Measurements from ENCODE around the gene PAK5. TPM values are rescaled to one million over a fixed set of nuclear protein-coding genes. Genes with fewer than 3 reads are reported as not detected.
A peak's percentile ranks its signal among the peaks of the same experiment; 100 is the strongest.

The PAK5 gene
- total and polyA plus RNA-seq, 3 experiments from 2014 or later, result not detected

DNA sequence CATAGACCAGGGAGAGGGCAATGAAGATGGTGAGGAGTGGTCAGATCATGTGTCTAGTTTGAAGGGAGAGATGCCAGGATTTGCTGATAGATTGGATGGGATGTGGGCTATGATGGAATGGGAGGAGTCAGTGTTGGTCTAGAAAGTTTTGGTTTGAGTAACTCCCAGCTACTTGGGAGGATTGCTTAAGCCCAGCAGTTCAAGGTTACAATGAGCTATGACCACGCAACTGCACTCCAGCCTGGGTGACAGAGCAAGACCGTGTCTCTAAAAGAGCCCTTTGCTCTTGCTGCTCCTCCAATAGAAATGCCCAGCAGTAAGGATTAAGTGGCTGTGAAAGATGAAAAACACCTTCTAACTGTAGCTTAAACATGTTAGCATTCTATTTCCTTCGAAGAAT is 342.7 kb downstream of the PAK5 start:
- CTCF ChIA-PET, result no interaction called here
- no peak for DNase-seq
- no peak overlapping the region for H3K27ac Mint-ChIP-seq
- H3K36me3 ChIP-seq (ENCODE audit: insufficient read depth, low read length), result no peaks in the 10 kb centered on the region
- H3K36me3 Mint-ChIP-seq, result no peaks in the 10 kb centered on the region
- no peak overlapping the region for H3K4me3 Mint-ChIP-seq
- H3K4me3 ChIP-seq (ENCODE audit: low read length), result no peak overlapping the region
- peaks cover 0 to 18% (median 6%) of the 10 kb centered on the region in 5 donors for H3K9me3 Mint-ChIP-seq
- POLR2A ChIA-PET, result no interaction called here
- H3K27me3 ChIP-seq (ENCODE audit: insufficient read depth, low read length, poor library complexity, severe bottlenecking), result no peaks in the 10 kb centered on the region
- H3K27ac ChIP-seq (ENCODE audit: low read depth, low read length), result no peak overlapping the region
- H3K9me3 ChIP-seq (ENCODE audit: low read length), result no peaks in the 10 kb centered on the region
- H3K4me1 Mint-ChIP-seq, result no peaks in the 10 kb centered on the region
- no peaks in the 10 kb centered on the region for H3K4me1 ChIP-seq (ENCODE audit: insufficient read depth, low read length)
- H3K27me3 Mint-ChIP-seq, result no peaks in the 10 kb centered on the region

DNA sequence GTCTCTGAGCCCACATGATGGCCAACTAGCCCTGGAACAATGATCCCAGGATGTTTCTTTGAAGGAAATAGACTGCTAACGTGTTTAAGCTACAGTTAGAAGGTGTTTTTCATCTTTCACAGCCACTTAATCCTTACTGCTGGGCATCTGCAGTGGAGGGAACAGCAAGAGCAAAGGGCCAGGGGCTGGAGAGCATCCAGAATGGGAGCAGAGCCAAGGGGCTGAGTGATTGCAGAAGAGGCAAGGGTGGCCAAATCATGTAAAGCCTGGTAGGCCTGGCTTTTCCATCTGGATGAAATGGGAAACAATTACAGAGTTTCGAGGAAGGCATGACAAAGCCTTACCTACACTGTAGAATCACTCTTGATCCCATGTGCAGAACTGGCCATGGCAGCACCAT is 343.2 kb downstream of the PAK5 start:
- Mint-ChIP-seq H3K4me3 (peak overlapping the region in 1 of 7 donors; percentile 55), H3K36me3 (no peaks in the 10 kb centered on the region), H3K9me3 (peaks cover 0 to 18% (median 8%) of the 10 kb centered on the region in 5 donors), H3K27ac (no peak overlapping the region), H3K4me1 (no peaks in the 10 kb centered on the region), H3K27me3 (no peaks in the 10 kb centered on the region)
- H3K36me3 ChIP-seq (ENCODE audit: insufficient read depth, low read length), result no peaks in the 10 kb centered on the region
- ChIA-PET CTCF (no interaction called here), POLR2A (no interaction called here)
- no peak overlapping the region for H3K4me3 ChIP-seq (ENCODE audit: low read length)
- no peaks in the 10 kb centered on the region for H3K4me1 ChIP-seq (ENCODE audit: insufficient read depth, low read length)
- DNase-seq, result no peak
- no peaks in the 10 kb centered on the region for H3K9me3 ChIP-seq (ENCODE audit: low read length)
- H3K27ac ChIP-seq (ENCODE audit: low read depth, low read length), result no peak overlapping the region
- no peaks in the 10 kb centered on the region for H3K27me3 ChIP-seq (ENCODE audit: insufficient read depth, low read length, poor library complexity, severe bottlenecking)

DNA sequence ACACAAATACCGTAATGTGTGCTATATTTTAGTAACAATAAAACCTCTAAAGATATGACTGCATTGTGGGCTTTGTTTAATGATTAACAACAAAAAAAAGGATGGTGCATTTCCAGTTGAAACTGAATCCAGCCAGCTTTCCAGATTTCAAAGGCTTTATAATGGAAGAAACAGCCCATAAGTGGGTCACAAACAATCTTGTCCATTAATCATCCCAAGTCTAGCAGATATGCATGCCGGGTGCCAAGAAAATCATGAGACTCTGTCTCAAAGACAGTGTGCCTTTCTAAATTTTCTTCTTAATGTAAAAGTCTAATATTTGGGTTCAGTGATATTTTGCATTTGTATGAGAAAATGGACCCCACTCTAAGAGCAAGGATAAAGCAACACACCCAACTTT is 345.1 kb downstream of the PAK5 start:
- no peaks in the 10 kb centered on the region for H3K4me1 Mint-ChIP-seq
- no peak overlapping the region for H3K27ac ChIP-seq (ENCODE audit: low read depth, low read length)
- H3K36me3 Mint-ChIP-seq, result no peaks in the 10 kb centered on the region
- no peaks in the 10 kb centered on the region for H3K4me1 ChIP-seq (ENCODE audit: insufficient read depth, low read length)
- DNase-seq, result no peak
- H3K9me3 ChIP-seq (ENCODE audit: low read length), result no peaks in the 10 kb centered on the region
- no peak overlapping the region for H3K4me3 Mint-ChIP-seq
- no peaks in the 10 kb centered on the region for H3K27me3 ChIP-seq (ENCODE audit: insufficient read depth, low read length, poor library complexity, severe bottlenecking)
- no peaks in the 10 kb centered on the region for H3K36me3 ChIP-seq (ENCODE audit: insufficient read depth, low read length)
- H3K27ac Mint-ChIP-seq, result no peak overlapping the region
- H3K27me3 Mint-ChIP-seq, result no peaks in the 10 kb centered on the region
- H3K9me3 Mint-ChIP-seq, result peaks cover 0 to 18% (median 9%) of the 10 kb centered on the region in 5 donors
- POLR2A ChIA-PET, result no interaction called here
- no peak overlapping the region for H3K4me3 ChIP-seq (ENCODE audit: low read length)
- CTCF ChIA-PET, result no interaction called here

DNA sequence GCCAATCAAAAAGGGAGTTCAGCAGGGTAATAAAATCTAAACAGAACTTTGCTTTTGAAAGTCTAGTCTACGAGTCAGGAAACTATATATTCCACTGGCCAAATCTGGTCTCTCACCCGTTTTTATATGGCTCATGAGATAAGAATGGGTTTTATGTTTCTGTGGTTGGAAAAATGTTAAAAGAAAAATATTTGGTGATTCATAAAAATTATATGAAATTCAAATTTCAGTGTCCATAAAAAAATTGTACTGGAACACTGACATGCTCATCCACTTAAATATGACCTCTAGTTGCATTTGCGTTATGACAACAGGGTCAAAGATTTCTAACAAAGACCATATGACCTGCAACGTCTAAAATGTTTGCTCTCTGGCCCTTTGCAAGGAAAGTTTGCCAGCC is 346.8 kb downstream of the PAK5 start:
- no peaks in the 10 kb centered on the region for H3K4me1 Mint-ChIP-seq
- no peaks in the 10 kb centered on the region for H3K27me3 ChIP-seq (ENCODE audit: insufficient read depth, low read length, poor library complexity, severe bottlenecking)
- H3K27ac Mint-ChIP-seq, result no peak overlapping the region
- no peaks in the 10 kb centered on the region for H3K9me3 ChIP-seq (ENCODE audit: low read length)
- ChIA-PET CTCF (no interaction called here), POLR2A (no interaction called here)
- no peak overlapping the region for H3K4me3 Mint-ChIP-seq
- no peaks in the 10 kb centered on the region for H3K27me3 Mint-ChIP-seq
- no peak overlapping the region for H3K27ac ChIP-seq (ENCODE audit: low read depth, low read length)
- no peaks in the 10 kb centered on the region for H3K4me1 ChIP-seq (ENCODE audit: insufficient read depth, low read length)
- no peaks in the 10 kb centered on the region for H3K36me3 Mint-ChIP-seq
- no peaks in the 10 kb centered on the region for H3K36me3 ChIP-seq (ENCODE audit: insufficient read depth, low read length)
- no peak overlapping the region for H3K4me3 ChIP-seq (ENCODE audit: low read length)
- DNase-seq, result no peak
- H3K9me3 Mint-ChIP-seq, result peaks cover 0 to 16% (median 9%) of the 10 kb centered on the region in 5 donors

DNA sequence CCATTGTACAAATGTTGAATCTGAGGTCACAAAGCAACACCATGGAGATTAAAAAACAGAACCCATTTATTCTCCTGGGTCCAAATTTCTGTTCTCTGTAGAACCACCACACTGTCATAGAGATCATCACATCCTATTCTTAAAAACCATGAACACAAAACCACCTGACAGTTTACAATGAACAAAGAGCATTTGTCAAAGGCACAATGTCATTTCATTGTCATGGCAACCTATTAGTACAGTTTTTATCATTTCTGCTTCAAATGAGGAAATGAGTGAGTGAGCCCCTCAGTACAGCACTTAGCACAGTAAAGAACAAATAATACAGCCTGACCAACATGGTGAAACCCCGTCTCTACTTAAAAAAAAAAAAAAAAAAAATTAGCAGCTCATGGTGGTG is 347.6 kb downstream of the PAK5 start:
- DNase-seq, result no peak
- H3K36me3 Mint-ChIP-seq, result no peaks in the 10 kb centered on the region
- H3K4me1 Mint-ChIP-seq, result no peaks in the 10 kb centered on the region
- no peak overlapping the region for H3K27ac Mint-ChIP-seq
- peaks cover 0 to 16% (median 9%) of the 10 kb centered on the region in 5 donors for H3K9me3 Mint-ChIP-seq
- H3K9me3 ChIP-seq (ENCODE audit: low read length), result no peaks in the 10 kb centered on the region
- H3K4me1 ChIP-seq (ENCODE audit: insufficient read depth, low read length), result no peaks in the 10 kb centered on the region
- H3K27ac ChIP-seq (ENCODE audit: low read depth, low read length), result no peak overlapping the region
- no peaks in the 10 kb centered on the region for H3K27me3 ChIP-seq (ENCODE audit: insufficient read depth, low read length, poor library complexity, severe bottlenecking)
- ChIA-PET CTCF (no interaction called here), POLR2A (no interaction called here)
- H3K4me3 Mint-ChIP-seq, result no peak overlapping the region
- H3K27me3 Mint-ChIP-seq, result no peaks in the 10 kb centered on the region
- no peaks in the 10 kb centered on the region for H3K36me3 ChIP-seq (ENCODE audit: insufficient read depth, low read length)
- H3K4me3 ChIP-seq (ENCODE audit: low read length), result no peak overlapping the region

DNA sequence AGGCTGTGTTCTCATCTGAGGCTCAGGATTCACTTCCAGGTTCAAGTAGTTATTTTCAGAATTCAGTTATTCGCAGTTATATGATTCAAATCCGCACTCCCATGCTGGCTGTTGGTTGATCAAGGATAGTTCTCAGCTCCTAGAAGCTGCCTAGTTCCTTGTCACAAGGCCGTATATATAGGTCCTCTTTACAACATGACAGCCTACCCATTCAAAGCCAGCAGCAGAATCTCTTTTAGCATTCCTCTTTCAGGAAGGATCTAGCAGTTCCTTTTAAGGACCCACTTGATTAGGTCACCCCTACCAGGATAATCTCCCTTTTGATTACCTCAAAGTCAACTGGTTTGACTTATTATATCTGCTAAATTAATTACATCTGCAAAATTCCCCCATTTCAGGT is 348.2 kb downstream of the PAK5 start:
- Histone ChIP-seq H3K4me3 (ENCODE audit: low read length) (no peak overlapping the region), H3K27ac (ENCODE audit: low read depth, low read length) (no peak overlapping the region), H3K4me1 (ENCODE audit: insufficient read depth, low read length) (no peaks in the 10 kb centered on the region), H3K27me3 (ENCODE audit: insufficient read depth, low read length, poor library complexity, severe bottlenecking) (no peaks in the 10 kb centered on the region), H3K36me3 (ENCODE audit: insufficient read depth, low read length) (no peaks in the 10 kb centered on the region), H3K9me3 (ENCODE audit: low read length) (no peaks in the 10 kb centered on the region)
- H3K9me3 Mint-ChIP-seq, result peaks cover 0 to 13% (median 9%) of the 10 kb centered on the region in 5 donors
- no peaks in the 10 kb centered on the region for H3K27me3 Mint-ChIP-seq
- ChIA-PET CTCF (no interaction called here), POLR2A (no interaction called here)
- H3K4me1 Mint-ChIP-seq, result no peaks in the 10 kb centered on the region
- no peaks in the 10 kb centered on the region for H3K36me3 Mint-ChIP-seq
- DNase-seq, result no peak
- no peak overlapping the region for H3K27ac Mint-ChIP-seq
- H3K4me3 Mint-ChIP-seq, result no peak overlapping the region

DNA sequence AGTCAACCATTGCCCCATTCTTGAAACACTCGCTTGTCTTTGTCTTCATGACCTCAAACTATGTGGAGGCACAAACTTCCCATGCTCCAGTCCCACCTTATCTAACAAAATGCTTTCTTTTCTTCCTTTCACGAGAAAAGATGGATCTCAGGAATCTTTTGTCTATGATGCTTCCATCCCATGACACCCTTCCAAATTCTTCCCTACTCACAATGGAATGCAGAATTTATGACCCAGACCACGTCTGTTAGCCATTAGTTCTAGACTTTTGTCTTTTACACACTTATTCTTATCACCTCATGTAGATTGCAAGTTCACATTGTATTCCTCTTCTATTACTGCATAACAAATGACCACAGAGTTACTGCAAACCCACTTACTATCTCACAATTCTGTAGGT is 348.7 kb downstream of the PAK5 start:
- no peaks in the 10 kb centered on the region for H3K4me1 Mint-ChIP-seq
- DNase-seq, result no peak
- H3K27me3 Mint-ChIP-seq, result no peaks in the 10 kb centered on the region
- no peak overlapping the region for H3K27ac Mint-ChIP-seq
- H3K36me3 Mint-ChIP-seq, result no peaks in the 10 kb centered on the region
- Histone ChIP-seq H3K4me1 (ENCODE audit: insufficient read depth, low read length) (no peaks in the 10 kb centered on the region), H3K27ac (ENCODE audit: low read depth, low read length) (no peak overlapping the region), H3K4me3 (ENCODE audit: low read length) (no peak overlapping the region), H3K27me3 (ENCODE audit: insufficient read depth, low read length, poor library complexity, severe bottlenecking) (no peaks in the 10 kb centered on the region), H3K9me3 (ENCODE audit: low read length) (no peaks in the 10 kb centered on the region), H3K36me3 (ENCODE audit: insufficient read depth, low read length) (no peaks in the 10 kb centered on the region)
- ChIA-PET POLR2A (no interaction called here), CTCF (no interaction called here)
- H3K4me3 Mint-ChIP-seq, result no peak overlapping the region
- H3K9me3 Mint-ChIP-seq, result peaks cover 0 to 11% (median 9%) of the 10 kb centered on the region in 5 donors

DNA sequence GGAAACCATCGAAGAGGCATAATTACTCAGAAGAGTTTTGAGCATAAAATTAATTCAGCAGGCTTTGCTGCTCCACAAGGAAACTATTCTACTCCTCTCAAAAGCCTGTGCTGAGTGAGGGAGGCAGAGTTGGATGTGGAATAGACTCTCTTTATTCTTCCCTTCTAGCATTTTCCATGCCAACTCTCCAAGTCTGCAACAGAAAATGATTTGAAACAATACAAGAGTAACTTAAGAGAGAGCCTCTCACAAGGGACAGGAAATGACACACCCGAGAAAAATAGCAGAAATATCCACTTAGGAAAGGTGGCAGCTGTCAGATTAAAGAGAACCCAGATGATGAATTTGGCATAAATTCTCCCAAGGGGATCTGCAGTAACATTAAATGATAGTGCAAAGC is 350.8 kb downstream of the PAK5 start:
- CTCF ChIA-PET, result no interaction called here
- Histone ChIP-seq H3K4me1 (ENCODE audit: insufficient read depth, low read length) (no peaks in the 10 kb centered on the region), H3K27ac (ENCODE audit: low read depth, low read length) (no peak overlapping the region), H3K27me3 (ENCODE audit: insufficient read depth, low read length, poor library complexity, severe bottlenecking) (no peaks in the 10 kb centered on the region), H3K4me3 (ENCODE audit: low read length) (no peak overlapping the region), H3K36me3 (ENCODE audit: insufficient read depth, low read length) (no peaks in the 10 kb centered on the region), H3K9me3 (ENCODE audit: low read length) (no peaks in the 10 kb centered on the region)
- peaks cover 0 to 10% (median 8%) of the 10 kb centered on the region in 5 donors for H3K9me3 Mint-ChIP-seq
- H3K27ac Mint-ChIP-seq, result no peak overlapping the region
- no peaks in the 10 kb centered on the region for H3K36me3 Mint-ChIP-seq
- no peaks in the 10 kb centered on the region for H3K4me1 Mint-ChIP-seq
- H3K27me3 Mint-ChIP-seq, result no peaks in the 10 kb centered on the region
- no peak for DNase-seq
- no peak overlapping the region for H3K4me3 Mint-ChIP-seq
- POLR2A ChIA-PET, result no interaction called here

All from CD8-positive, alpha-beta memory T cell (primary cell).